NB4 (cell line): ENCODE results near the gene KIAA1549.

Source experiments
- CTCF ChIP-seq: IDR thresholded peaks from one replicate; pipeline ENCODE4 v1.5.1; 2012; ENCODE audit warnings: low read depth, low read length
- MAX ChIP-seq: IDR thresholded peaks from 2 replicates; pipeline ENCODE4 v1.6.1; 2011; ENCODE audit warnings: low read depth, low read length
- MYC ChIP-seq: IDR thresholded peaks from 2 replicates; pipeline ENCODE4 v1.6.1; 2011; ENCODE audit warnings: low read depth, low read length
- POLR2A ChIP-seq: IDR thresholded peaks from 2 replicates; pipeline ENCODE4 v1.6.1; 2011; ENCODE audit warnings: mild to moderate bottlenecking; ENCODE audit not compliant: insufficient read length; ENCODE audit errors: extremely low read depth

DNA sequence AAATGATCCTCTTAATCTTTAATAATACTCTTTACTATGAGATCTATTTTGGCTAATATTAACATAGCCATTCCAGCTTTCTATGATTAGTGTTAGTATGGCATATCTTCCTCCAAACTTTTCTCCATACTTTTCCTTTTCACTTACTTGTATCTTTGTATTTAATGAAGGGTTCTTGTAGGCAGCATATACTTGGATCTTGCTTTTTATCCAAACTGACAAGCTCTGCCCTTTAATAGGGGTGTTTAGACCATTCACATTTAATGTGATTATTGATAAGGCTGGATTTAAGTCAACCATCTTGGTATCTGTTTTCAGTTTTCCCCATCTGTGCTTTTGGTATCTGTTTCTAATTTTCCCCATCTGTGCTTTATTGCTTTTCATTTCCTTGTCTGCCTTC lies 123.5 kb downstream of the KIAA1549 start:
- TF ChIP-seq CTCF (no peak), POLR2A (no peak), MYC (no peak), MAX (no peak)
